ENCODE data around the gene PTPN14.

GRCh38 chr1:214300149-214300780 lies 251.1 kb downstream of the PTPN14 start:
- TF ChIP-seq CTCF (conservative IDR thresholded peaks at IDR 0.05 in 1 of 2, IDR thresholded peaks at IDR 0.05 in 1 of 2; ENCODE audit: extremely low read depth in 1 of 2, insufficient read depth in 1 of 2, low read depth in 1 of 2, low read length in 2 of 2): no peak
- TF ChIP-seq EZH2 (IDR thresholded peaks at IDR 0.05; ENCODE audit: borderline replicate concordance, low read length): no peak
